ENCODE data around the gene CAMK2A.

DNA sequence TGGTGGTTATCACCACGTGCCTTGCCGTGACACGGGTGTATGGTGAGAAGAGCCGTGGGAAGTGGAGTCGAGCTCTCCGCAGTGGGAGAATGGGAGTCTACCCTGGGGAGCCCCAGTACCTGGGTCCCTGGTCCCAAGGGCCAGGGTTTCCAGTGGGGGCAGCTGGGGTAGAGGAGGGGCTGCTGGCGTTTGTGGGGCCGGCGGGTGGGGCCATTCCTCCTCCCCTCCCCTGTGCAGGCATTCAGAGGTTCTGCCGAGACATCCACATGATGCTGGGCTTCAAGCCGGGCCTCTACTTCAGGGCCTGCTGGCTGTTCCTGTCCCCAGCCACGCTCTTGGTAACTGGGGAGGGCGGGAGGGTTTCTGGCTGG lies 85.0 kb downstream of the CAMK2A start:
- TF ChIP-seq POLR2AphosphoS5 (IDR thresholded peaks at IDR 0.05; ENCODE audit: low read depth, low read length) (no peak), POLR2A (IDR thresholded peaks at IDR 0.05; ENCODE audit: low read depth, low read length) (no peak), TAF1 (IDR thresholded peaks at IDR 0.05; ENCODE audit: borderline replicate concordance, low read depth, low read length) (no peak)

Data from GM12892 (cell line).